Nucleus accumbens (tissue), 56 donors: Measurements from ENCODE around the gene TMEM132C.

Experiments
- DNase-seq, 56 donors: peaks; one replicate each; lab custom pipeline; 2025; lab: John Stamatoyannopoulos, UW

The TMEM132C gene

DNA sequence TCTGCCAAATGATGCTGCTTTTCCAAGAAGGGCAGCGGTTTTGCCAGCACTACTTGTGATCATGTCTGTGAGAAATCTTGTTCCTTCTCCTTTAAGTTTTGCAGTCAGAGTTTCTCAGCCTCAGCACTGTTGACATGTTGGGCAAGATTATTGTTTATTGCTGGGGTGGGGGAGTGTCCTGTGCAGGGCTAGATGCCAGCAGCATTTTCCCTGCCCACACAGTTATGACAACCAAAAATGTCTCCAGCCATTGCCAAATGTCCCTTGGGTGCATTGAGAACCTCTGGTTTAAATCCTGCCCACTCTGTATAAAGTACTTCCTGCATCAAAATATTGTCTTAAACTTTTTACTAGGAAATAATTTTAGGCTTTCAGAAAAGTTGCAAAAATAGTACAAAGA is 20.0 kb downstream of the TMEM132C start:
- DNase-seq: no peak

DNA sequence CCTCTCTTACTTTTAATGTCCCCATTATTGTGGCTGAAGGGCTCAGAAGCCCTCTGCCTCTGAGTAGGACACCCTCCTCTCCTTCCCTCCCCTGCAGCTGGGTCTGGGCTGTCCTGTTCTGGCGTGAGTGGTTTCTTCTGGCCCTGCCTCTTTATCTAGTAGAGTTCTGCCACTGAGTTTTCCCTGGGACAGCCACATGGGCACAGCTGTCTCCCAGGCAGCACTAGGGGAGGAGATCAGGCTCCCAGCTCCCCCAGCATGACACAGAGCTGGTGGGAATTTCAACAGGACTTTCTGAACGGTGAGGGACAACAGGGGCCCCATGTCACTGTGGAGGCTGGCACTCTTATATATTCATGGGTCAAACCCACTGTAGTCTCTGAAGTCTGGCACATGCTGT is 21.4 kb downstream of the TMEM132C start:
- DNase-seq: no peak

DNA sequence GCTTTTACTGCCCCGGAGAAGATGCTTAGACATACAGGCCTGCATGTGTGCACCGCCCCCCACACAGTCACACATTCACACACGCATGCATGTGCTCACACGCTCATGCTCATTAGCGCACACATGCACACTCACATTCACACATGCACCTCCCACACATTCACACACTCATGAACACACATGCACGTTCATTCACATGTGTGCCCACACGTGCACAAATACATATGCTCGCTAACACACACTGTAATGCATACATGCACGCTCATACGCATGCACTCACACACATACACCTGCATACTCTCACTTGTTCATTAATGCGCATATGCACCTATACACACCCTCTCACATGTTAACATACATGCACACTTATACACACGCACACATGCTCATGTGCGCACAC is 21.9 kb downstream of the TMEM132C start:
- DNase-seq: no peak

DNA sequence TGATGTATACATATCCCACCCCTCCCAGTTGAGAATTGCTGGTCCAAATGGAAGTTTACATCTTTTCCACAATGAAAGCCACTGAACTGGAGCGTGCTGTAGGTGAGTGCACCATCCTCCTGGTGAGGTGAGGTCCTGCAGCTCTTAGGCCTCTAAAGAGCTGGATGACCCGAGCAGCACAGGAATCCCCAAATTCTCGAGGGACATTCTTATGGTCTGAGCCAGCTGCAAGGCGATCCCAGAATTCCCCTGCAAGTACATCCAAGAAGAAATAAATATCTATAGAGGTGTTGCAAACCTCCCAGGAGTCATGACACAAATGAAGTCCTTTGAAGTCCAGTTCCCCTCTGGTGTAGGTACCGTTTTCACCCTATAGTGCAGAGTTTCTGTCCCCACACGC is 24.0 kb downstream of the TMEM132C start:
- DNase-seq: no peak

DNA sequence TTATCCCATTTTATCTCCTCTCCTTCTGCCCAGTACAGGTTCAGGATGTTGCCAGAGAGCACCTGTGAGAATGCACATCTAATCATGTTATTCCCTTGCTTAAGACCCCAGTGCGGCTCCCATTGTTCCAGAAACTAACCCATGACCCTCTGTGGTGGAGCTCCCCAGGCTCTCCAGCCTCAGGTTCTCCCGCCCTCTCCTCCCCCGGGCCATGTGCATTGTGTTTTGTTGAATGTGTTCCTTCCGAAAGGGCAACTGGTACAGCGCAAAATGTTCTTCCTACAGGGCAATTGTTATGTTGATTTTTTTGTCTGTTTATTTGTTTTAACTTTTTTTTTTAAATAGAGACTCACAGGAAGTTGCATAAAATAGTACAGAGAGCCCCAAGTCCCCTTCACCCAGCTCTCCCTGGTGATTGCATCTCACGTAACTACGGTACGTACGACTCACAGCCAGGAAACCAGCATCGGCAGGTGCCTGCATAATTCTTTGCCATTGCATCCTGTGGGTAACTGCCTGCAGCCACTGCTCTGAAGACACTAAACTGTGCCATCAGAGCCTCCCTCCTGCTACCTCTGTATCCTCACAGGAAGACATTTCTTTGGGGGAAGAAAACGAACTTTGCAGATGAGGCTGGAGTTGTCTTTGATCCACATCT is 31.2 kb downstream of the TMEM132C start:
- no peak for DNase-seq

DNA sequence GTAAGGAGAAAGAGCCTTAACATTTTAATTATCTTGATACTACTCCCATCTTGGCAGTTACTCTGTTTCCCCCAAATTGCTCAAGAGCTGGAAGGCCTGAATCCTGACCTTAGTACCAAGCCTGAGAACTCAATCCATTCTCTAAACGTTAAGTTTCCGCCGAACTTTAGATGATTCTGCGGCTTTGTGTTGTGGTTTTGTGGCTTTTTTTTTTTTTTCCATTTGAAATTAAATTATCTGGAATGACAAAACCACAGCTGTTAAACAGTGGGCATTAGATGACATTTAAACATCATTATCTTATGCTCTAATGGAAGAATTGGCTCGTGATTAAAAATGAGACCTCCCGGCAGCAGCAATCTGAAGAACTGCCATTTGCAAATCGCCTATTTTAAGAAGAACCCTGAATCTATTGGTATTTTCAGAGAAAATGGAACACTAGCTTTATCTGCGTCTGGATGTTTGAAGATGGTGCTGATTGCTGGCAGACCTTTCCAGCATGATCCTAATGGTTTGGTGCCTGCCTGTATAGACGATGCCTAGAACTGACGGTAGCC is 38.4 kb downstream of the TMEM132C start:
- no peak for DNase-seq

DNA sequence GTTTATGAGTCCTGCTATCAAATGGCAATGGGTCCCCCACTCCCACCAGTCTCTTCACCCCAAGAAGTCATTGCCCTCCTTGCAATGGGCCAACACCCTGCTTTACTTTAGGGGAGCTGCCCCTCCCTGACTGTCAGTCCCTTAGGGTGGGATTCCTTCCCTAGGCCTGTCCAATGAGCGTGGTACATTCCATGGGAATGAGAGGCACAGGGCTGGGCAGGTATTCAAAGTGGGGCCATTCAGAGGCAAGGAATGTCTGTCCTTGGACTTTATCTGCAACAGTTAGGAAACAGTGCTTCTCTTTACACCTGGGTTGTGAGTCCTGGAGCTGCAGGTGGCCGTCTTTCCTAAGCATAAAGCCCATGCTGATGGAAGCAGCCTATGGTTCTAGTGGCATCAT is 40.8 kb downstream of the TMEM132C start:
- no peak for DNase-seq

DNA sequence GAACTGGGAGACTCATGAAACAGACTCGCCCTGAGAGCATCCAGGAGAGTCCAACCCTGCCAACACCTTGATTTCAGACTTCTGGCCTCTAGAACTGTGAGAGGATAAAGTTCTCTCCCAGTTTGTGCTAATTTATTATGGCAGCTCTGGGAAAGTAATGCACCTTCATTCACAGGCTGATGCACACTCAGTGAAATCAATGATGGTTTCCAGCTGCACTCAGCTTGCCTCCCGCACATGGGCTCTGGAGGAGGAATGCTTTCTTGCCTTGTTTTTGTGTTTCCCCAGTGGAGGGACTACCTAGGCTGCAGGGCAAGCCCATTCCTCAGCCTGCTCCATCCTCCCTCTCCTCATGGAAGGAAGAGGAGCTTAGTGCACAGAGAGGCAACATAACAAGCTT is 45.7 kb downstream of the TMEM132C start:
- no peak for DNase-seq

DNA sequence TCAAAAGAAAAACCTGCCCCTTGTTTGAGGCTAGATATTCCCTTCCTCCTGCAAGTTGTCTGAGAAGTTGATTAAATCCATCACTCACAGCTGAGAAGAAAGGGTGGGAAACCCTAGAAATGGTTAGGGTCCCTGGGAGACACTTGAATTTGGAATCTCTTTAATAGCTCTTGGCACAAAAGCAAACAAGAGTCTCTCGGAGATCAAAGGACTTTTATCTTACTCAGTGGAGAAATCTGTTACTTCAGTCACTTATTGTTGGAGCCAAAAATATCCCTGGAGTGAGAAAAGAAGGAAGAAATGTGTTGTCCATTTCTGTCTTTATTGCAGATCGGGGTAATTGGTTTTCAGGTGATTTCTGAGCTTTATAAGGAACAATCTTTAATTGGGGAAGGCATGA is 47.0 kb downstream of the TMEM132C start:
- DNase-seq: no peak

DNA sequence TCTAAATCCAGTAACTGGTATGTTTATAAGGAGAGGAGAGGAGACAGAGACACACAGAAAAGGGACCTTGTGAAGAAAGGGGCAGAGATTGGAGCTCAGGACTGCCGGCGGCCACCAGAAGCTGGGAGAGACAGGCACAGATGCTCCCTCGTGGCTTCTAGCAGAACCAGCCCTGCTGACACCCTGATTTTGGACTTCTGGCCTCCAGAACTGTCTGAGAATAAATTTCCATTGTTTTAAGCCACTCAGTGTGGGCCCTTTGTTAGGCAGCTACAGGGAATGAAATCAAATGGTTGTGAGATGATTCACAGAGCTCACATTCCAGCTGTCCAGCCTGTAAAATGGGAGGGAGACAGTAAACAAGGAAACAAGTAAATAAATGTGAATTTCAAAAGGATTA is 47.6 kb downstream of the TMEM132C start:
- peak in 11 of 56 donors; percentile 2 to 49 (median 28) for DNase-seq

DNA sequence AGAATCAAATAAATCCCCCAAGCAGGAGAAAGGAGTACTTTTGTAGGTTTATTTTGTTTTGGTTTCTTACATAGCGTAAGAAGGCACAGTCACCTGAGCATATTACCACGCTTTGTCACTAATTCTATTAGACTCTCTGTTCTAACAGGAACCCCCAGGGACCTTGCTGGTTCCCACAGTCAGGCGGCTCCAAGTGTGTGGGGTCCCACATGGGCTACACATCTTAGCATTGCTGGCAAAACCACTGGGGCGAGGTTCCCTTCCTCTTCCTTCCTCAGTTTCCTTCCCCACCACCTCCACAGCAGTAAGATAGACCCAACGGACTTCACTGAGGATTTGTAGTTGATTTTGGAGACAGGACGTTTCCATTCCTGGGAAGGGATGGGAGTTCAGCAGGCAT is 49.1 kb downstream of the TMEM132C start:
- DNase-seq: no peak

DNA sequence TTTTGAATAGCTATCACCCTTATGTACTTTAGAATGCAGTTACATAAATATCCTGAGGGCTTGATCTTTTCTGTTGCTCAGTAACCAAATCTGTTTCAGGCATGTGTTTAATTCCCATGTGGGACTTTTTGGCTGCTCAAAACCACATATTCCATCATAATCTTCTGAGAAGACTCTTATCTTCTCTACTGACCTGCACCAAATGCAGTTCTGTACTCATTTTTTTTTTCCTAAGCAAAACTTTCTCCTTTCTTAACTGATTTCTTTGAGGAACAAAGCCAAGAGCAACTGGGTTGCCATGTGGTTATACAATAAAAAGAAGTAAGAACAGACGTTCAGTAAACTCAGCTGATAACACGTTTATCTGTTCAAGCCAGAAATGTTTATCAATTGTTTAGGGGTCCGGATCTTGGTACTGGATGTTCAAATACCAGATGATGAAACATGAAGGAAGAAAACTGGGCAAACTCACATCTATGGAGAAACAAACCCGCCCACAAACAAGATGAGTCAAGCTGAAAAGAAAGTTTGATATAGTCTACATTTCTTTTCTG is 50.1 kb downstream of the TMEM132C start:
- DNase-seq: no peak

DNA sequence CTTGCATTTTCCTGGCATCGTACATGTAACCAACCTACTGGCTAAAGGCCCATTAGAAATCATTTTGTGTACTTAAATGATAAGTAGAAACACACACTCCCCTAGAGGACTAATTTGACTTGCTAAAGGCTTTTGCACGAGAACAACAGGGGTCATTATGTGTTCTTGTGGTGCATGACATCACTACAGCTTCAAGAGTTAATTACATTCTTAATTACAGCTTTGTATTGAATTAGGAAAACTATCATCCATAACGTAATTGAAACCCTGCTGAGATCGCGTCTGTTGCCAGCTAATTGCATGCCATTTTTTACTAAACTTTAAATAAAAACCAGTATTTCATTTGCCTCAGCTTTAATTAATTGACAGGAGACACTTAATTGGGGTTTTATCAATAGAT is 51.4 kb downstream of the TMEM132C start:
- DNase-seq: no peak

DNA sequence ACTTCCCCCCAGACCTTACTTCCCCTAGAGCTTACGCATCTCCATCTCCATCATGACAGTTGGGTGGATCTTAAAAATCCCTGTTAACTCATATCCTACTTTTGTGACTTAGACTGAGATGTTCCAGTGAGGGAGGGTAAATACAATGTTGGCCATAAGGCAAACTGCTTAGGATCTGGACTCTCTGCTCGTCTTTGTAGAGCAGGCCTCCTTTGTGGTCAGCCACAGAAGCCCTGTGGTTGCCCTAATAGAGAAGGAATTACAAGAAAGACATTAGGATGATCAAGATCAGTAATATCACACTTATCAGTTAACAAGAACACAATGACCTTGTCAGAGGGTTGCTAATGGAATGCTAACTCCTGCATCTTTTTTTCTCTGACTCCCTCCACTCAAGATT is 52.0 kb downstream of the TMEM132C start:
- no peak for DNase-seq

DNA sequence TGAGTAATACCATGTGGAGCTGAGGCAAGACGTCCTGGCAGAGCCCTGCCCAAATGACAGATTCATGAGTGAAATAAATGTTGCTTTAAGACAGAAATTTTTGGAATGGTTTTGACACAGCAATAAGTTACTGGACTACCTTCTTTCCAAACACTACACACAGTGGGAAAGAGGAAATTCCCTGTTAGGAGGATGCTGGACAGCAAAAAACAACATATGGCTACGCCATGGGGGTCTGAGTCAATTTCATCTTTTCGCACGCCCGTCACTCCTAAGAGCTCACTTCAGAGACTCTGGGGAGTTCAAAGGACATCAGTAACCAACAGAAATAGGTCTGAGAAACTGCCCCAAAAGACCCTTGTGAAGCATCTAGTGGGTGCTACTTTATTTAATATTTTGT is 55.4 kb downstream of the TMEM132C start:
- DNase-seq: no peak

DNA sequence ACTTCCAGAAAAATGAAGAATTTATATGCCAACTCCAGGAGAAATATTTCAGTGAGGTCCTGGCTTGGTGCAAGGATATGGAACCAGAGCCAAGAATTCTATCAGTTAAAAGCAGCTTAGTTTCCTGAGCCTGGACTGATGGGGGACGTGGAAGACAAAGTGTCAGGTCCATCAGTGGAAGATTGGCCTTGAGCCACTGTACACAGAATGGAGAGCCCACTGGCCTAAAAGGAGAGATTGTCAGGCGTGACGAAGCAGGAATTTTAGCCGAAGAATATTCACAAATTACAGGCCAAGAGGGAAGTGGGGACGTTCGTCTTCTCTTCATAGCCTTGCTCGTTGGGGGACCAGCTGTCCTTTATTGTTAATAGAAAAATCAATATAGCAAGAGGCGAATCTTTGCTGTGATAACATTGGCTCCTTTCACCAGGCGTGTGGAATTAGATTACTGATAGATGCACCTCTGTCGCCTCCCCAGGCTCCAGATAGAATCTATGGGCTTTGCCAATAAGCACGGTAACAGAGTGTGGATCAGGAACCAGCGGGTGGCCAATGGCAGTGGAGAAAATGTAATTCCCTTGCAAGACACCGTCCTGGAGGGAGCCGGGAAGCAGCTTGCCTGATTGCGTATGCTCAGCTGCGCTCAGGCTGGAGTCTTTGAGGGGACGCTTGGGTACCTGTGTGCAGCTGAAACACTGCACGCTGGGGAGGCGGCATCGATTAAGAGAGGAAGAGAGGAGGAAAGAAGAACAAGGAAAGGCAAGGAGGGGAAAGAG is 56.4 kb downstream of the TMEM132C start:
- no peak for DNase-seq

DNA sequence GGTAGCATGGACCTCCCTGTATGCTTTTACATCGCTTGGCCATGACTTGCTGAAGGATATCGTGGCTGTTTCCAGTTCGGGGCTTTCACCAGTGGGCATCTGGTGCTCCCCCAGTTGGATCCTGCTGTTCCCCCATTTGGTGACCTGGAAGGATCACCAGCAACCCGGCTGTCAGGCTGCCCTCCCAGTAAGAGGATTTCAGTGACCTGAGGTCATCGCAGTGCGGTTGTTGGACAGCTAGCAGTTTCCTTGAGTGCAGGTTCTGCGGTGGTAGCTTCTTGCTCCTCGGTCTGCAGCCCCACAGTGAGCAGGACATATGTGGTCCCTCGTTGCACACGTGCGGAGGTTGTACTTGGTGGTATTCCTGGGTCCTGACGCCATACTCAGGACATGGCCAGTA is 58.7 kb downstream of the TMEM132C start:
- DNase-seq: no peak

DNA sequence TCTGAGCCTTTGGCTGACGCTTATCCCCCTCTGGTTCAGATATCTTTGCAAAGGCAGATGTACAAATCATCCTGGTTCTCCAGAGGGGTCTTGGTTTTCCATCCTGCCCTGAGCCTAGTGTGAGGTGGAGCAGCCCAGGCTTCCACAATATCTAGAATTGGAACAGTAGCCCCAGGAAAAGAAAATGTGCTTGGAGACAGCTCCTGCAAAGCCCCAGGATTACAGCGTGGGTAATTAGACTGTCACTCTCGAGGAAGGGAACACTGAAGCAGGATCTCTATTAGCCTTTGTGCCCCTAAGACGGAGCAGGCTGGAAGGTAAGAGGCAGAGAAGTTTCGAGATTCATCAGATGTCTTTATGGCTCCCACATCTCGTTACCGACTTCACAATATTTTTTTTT is 59.4 kb downstream of the TMEM132C start:
- no peak for DNase-seq

DNA sequence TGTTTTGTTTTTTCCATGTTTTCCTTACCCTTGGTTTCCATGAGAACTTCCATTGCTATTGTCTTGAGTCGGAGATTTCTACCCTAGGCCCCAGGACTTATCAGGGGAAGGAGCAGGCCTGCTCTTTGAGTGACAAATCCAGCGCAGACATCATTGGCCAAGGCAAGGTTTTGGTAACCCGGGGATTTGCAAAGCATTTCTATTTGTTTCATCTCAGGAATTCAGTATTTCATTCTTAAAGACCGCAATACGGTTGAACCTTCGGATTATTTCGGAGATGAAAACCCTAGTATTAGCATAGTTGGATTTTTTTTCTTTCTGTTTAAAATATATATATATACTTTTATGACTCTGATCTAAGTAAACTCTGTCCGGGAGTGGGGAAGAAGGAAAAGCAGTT is 62.0 kb downstream of the TMEM132C start:
- no peak for DNase-seq

DNA sequence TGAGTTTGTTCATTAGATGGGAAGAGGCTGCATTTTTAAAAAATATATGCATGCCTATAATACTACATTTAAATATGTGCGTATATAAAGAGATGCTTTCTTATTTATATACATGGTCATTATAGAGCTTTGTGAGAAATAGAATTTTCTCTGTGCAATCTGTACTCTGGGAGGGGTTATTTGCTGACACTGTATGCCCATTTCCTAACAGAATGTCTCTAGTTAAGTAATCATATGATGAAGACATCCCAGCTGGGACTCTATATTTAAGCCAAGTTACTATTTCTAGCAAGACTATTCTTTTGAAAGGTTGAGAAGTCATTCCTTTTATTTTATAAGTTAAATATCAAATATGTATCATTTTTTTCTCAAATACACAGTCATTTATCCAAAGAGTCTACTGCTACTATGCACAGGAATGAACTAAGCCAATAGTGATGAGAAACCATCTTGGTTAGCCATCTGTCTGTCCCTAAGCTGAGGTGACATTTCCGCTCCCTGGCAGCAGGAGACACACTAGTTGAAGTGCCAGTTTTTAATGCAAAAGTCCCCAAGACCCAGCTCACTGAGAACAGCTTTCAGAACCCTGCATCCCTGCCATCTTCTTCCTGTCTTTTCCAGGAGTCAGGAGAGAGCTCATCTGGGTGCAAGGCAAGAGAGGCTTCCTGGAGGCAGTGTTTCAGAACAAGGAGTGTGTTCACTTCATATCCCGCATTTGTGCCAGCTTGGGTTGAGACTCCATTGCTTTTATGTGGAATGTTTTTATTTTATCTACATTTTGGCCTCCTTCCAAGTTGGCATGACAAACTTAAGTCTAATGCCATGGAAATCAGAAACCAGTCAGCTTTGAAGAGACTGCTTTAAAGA is 69.5 kb downstream of the TMEM132C start:
- DNase-seq: no peak

DNA sequence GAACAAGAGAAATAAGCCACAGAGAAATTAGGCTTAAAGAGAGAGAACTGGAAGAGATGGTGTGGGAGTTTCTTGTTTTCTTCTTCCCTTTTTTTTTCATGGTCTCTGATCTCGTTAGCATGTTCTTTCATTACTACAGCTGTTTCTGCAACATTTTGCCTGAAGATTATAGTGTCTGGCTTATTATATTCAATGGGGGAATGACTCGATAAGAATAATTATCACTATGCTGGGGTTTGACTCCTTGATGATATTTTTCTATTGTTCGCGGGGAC is 70.0 kb downstream of the TMEM132C start:
- DNase-seq: no peak
